ENCODE measurements around the gene ZNF385D.

The ZNF385D gene

DNA sequence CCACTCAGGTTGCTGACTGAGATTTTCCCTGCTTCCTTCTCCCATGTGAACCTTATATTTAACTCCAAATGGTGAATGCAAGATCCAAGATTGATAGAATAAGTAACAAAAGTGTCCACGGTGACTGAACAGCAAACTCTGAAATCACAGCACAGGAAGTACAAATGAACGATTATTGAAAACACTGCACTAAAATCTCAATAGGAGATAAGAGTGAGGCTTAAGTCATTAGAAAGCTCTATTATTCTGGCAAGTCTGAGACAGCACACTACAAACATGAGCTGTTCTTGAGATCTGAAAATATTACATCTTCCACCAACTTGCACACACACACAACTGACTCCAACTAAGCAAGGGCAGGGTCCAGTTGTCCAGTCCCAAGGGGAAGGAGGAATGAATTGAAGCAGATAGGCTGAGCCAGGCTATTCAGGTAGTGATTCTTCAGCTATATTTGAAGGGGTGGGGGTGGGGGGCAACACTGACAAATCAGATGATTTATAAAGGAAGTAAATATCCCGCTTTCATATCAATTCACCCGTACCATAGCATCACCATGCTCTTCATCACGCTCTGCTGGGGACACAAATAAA is 2.9 kb downstream of the ZNF385D start:
- DNase-seq = no peak

DNA sequence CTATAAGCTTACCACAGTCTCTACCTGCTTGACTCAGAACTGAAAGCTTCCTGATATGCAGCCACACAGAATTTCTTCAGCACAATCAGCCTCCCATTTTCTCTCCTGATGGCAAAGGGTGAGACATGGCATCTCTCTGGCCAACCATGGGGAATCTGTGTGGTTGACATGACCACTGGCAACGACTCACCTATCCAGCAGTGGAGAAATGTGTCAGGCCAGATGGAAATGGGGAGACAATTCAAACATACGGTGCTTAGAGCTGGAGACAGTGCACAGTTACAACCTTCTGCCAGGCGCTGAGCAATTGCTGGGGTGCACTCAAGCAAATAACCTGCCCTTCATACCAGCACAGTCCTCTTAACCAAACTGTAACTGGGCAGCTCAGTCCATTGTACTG is 3.6 kb downstream of the ZNF385D start:
- no peak for DNase-seq

DNA sequence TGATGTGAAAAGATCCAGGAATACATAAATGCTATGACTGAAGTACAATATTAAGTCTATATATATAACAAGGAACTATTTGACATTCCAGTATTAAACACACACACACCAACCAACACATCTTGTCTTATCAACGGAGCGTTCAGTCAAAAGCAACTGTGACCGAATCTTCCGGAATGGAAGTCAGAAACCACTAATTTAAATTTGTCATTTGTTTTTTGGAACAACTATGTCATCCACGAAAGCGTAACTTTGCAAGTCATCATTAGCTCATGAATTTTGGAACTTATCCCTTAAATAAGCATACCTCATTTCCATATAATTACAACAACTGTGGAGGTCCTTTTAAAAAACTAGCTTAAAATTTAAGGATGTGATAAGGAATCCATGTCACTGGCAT is 5.0 kb downstream of the ZNF385D start:
- no peak for DNase-seq

DNA sequence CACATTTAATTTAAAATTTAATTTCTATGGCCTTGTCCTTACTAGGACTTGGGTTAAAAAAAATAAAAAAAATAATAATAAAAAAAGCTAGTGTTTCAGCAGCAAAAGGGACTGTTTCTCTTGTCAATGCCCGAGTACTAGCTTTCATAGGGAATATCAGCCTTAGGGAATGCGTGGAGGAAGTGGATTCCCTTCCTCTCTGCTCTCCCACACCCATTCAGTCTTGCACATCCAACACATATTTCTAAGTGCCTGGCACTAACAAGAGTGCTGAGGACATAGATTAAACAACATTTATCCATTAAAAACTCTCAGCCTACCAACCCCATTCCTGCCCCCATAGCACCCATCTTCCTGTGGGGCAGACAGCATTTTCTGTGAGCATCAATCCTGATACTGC is 6.2 kb downstream of the ZNF385D start:
- no peak for DNase-seq

DNA sequence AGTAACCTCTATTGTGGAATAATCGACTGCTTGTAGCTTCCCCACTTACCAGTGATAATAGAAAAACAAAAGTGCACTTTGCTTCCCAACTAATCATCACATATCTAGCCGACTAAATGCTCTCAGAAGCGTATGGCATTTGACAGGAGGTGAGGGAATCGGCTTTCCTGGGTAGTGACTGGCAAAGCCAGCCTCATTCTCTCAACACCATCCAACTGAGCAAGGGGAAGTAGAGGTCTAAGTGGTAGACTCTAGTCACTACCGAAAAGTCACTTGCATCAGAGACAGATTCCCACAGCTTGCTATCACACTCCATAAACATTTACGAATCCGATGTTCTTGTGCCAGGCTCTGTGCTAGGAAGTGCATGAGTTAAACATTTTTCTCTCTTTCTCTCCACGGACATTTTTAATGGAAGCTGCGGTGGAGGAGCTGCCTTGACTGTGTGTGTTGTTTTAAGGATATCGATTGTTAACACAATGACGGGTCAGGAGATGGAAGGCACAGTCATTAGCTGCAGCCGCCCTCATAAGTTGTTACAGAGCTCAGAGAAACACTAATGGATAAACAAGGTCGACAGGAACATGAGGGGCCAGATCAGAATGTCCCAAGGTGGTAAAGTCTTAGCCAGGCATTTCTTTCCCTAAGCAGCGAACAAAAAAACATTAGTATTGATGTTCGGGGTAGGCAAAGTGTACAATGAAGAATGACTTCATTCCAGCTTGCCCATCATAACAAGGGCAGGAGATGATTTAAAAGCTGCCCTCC is 11.9 kb downstream of the ZNF385D start:
- DNase-seq = no peak

DNA sequence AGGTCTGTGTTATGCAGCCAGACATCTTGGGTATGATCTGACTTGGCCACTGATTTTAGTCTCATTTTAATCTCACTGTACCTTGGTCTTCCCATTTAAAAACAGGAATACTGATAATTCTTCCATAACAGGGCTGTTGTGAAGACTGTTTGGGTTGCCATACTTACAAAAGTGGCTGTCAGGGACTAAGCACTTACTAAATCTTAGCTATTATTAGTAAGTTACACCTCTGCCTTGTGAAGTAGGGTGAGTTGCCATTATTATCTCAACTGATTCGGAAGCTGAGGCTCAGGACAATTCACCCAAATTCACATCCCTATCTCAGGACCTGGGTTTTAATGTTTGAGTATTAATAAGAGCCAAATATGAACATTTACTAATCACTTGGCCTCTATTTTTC is 12.7 kb downstream of the ZNF385D start:
- no peak for DNase-seq

DNA sequence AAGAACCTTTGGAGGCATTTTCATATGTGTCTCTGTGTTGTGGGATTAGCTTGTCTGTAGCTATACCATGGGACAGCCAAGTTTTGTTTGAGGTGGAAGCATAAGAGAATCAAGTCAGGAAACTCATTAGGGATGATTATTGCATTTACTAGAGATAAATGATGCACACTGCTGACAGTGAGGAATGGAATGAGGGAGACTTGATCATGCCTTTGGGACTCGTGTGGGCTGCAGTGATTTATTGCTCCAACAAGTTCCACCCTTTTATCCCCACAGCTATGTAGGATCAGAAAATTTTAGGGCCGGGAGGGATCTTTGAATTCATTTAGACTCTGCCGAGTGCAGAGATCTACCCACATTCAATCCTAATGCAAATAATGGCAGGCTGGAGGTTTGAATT is 16.3 kb downstream of the ZNF385D start:
- DNase-seq = peak; percentile 83

DNA sequence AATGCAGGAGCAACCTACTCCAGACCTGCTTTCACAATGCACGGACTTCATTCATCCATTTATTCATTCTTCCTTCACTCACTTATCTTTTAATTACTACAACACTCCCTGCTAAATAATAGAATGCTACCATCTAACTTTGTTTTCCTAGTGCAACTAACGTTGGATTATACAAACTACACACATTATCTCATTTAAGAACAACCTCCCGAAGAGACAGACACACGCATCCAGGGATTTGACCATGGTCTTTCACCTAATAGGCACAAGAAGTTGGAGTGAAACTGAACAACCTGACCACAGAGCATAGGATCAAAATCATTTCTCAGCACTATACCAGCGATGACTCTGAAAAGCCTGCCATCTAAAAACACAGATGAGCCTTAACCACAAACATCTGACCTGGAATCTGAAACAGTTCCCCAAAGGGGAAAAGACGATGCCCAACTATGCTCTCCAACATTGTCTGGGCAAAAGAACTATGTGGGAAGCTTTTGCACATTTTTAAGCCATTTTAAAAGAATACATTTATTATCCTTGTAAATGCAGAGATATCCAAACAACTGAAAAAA is 21.0 kb downstream of the ZNF385D start:
- DNase-seq = peak; percentile 91

DNA sequence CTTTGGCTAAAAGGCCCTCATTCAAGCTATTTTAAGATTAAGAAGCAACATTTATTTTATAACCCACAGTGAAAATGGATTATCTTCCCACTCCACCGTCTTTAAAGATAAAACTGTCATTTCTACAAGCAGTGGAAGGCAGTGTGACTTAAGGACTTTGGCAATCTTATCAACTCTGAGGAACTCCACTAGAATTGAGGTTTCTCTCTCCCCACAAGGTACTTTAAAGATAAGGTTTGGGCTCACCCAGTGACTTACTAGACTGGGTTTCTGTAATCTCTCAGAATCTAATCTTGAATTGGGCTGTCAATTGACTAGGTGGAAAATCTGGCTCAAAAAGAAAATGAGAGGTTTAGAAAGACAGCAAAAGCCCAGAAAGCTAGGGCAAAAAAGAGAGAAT is 21.7 kb downstream of the ZNF385D start:
- DNase-seq = no peak

DNA sequence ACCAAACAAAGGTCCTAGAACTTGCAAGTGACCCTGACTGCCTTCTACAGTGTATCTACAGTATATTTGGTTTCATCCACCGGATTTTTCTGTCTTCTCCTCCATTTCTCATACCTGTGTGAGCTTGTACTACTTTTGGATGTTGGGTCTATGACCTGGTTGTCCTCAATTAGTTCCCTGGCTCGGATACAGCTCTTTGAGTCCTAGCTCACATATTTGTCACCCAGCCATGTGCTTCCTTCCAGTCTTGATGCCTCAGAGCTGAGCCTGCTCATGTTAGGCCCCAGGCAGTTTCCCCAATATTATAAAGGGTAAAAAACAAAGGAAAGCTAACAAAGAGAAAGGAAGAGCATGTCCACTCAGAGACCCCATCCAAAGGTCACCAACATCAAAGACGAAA is 28.2 kb downstream of the ZNF385D start:
- DNase-seq = no peak

DNA sequence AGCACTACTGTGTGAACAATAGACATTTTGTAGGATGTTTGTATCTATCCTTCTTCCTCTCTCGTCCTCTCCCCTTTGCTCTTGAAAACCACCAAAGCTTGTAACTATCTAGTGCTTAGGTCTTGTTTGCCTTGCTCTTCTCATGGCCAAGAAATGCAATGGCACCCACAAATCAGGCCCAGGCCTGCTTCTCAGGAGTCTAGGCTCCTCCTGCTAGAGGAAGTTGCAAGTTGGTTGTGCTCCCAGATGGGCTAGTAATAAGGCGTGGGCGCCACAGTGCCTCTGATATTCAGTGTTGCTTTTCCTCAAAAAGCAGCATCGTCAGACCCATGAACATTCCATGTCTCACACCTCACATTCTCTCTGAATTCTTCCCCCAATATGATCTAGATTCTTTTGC is 28.7 kb downstream of the ZNF385D start:
- no peak for DNase-seq

DNA sequence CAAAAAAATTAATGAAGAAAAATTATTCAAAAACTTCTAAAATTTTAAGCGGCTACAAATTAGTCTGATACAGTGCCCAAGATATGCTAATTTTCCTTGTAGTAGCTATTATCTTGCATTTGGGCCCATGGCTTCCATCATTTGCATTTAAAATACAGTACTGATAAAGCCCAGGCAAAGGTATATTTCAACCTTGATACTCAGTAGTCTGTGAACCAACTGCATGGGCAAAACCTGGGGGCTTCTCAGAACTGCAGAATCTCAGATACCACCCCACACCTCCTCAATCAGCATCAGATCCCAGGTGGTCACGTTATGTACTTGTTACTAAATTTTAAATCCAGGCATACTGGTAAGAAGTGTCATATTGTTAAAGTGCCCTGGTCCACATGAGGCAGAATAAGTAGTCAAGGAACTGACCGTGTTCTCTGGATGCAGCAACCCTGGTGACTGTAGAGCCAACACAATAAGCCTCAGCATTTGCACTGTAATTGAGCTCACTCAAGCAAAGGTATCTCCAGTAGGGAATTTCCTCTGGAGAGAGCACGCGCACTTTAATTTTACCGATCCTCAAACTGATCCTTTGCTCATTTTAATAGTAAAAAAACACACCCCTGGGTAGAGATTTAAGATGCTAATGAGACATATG is 31.9 kb downstream of the ZNF385D start:
- no peak for DNase-seq

DNA sequence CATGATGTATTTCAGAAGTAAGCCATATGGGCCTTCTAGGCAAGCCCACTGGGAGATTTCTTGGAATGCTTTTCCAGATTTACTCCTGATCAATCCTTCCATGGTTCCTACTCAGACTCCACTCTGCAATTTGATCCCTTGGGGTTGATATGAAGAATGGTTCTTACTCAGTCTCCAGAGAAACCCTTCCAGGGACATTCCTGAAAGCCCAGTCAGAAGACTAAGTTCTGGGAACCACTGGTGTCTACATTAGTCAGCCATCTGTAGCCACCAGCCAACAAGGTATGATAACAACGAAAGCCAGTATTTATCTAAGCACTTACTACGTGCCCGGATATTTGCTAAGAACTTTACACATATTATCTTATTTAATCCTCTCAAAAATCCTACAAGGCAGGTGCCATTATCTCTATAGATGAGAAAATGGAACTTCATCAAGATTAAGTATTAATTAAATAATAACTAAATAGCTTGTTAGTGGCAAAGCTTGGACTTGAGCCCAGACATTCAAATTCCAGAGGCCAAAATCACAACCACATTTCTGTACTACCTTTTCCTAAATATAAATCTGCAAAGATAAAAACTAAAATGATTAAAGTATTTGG is 32.7 kb downstream of the ZNF385D start:
- DNase-seq = peak; percentile 98

DNA sequence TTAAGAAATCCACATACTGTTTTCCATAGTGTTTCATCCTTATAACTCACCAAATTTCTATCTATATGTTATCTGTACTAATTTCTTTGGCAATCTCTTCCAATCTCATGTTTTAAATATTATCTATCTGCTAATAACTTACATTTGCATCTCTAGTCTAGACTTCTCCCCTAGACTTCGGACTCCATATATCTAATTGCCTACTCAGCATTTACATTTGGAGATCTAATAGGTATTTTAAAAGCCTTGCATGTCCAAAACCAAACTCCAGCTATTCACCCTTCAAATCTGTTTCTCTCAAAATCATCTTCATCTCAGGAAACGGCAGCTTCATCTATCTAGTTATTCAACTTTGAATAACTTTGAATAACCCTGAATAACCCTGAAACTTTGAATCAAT is 35.3 kb downstream of the ZNF385D start:
- DNase-seq = no peak

DNA sequence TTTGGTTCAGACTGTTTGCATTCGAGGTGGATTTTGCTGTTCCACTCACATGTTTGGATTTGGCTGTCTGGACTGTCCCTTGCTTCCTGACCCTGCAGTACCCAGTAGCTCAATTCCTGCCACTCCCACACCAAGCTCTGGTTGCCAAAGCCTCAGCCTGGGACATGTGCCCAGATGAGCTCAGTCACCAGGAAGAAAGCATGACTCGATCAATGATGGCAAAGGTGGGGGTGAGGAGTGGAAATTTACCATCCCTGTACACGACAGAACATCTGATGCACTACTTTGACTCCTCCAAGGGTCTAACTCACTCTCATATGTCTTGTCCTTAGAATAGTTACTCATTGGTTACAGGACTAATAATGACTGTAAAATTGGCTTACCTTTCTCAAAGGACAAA is 45.2 kb downstream of the ZNF385D start:
- DNase-seq = peak; percentile 65

DNA sequence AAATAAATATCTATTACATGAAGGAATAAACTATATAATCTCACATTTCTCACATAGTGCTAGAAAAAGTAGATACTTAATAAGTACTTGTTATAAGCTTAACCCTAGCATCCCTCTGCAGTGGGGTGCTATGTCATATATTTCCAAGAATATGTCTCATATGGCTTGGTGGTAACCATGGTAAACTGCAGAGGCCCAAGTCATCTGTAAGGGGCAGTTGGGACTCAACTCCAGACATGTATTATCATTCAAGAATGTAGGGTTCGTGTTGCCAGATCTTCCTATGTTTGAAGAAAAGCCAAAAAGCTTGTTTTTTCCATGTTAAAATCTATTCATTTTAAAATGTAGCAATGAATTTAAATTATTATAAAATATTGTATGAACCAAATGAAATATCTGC is 46.2 kb downstream of the ZNF385D start:
- DNase-seq = peak; percentile 41

DNA sequence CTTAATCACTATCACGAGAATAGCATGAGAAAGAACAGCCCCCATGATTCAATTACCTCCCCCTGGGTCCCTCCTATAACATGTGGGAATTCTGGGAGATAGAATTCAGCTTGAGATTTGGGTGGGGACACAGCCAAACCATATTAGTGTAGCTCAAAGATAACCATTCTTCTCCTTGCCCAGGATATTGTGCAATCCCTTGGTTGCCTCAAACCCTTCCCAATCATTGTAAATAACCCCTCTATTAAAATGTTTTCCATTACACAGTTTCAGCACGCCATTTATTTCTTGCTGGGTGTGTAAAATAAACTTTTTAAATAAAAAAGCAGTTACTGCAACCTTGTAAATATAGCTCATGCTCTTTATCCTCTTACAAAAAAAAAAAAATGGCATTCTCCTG is 47.7 kb downstream of the ZNF385D start:
- no peak for DNase-seq

DNA sequence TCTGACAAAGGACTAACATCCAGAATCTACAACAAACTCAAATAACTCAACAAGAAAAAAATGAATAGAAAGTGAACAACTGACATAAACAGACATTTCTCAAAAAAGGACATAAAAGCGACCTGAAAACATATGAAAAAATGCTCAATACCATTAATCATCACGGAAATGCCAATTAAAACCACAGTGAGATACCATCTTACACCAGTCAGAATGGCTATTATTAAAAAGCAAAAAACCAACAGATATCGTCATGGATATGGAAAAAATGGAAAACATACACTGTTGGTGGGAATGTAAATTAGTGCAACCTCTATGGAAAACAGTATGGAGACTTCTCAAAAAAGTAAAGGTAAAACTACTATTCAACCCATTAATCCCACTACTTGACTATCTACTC is 53.3 kb downstream of the ZNF385D start:
- no peak for DNase-seq

DNA sequence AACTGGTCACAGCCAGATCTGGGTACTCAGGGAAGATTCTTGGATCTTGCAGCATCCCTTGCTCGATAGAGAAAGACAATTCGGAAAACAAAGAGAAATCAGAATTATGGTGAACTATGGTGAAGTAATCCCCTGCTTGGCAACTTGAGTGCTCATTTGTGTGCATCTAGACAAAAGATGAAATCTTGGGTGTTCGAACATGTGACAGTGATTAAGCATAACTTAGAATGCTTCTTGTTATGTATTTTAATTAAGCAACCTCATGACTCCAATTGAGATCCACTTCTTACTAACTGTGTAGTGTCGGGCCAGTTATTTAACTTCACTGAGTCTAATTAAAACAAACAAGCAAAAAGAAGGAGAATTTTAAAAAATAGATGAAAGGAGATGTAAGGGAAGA is 56.5 kb downstream of the ZNF385D start:
- DNase-seq = no peak

DNA sequence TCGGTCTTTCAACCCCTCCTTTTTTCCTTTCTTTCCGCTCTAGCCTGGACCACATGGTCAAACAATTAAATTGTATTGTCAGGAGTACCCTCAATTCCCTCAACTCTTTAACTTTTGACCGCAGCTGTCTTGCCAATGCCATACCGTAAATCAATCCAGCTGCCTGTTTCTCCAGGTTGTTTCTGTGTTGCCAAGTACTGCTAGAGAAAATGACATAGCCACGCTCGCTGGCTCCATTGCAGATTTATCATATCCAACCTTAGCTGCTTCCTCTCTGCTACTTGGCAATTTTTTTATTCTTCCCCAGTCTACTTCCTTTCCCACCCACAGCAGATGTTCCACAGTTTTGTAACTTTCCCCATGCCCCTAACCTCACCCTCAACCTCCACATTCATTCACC is 60.0 kb downstream of the ZNF385D start:
- no peak for DNase-seq

DNA sequence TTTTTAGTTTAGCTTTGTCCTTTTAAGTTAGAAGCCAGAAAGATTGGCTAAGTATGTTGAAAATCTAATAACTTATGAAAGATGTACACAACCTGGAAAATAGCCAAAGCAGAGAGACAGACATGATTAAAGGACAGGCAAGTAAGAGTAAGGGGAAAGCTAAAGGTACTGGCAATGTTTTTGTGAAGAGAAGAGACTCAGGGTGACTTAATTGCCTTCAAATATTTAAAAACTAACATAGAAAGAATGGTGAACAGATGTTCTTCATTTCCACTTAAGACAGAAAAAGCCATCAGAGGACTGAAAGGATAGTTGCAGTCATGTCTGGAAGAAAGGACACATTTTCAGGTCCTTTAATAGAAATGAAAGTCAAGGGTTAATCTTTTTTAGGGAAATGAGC is 68.8 kb downstream of the ZNF385D start:
- DNase-seq = peak; percentile 21

DNA sequence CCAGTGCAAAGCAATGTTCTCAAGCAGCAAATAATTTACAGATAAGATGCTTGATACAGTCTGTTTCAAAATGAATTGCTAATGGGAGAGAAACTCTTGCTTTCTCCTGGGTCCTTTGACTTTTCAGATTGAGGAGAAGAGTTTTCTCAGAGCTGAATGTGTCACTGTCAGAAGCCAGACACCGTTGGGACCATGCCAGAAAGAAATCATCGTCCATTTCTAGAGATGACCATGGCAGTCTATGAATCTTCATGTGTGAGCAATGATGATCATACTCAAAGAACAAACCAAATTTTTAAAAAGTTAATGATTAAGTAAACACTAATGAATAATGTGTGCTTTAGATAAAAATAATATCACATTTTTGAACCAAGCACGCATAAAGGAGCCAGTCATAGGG is 77.6 kb downstream of the ZNF385D start:
- DNase-seq = no peak

DNA sequence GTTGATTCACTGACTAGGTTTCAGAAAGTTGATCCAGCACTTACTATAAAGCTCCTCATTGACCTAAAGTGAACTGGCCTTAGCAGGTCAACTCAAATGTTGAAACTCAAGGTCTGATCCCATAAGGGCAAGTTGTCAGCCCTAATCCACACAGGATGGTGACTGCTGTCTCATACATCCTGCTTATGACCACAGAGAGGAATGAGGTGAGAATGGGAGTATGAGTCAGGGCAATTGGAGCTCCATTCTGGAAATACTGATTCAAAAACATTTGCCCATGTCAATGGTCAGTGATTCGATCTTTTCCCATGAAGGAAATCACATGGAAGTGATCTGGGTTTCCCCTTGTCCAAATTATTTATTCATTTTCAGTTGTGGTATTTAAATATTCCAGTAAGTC is 78.7 kb downstream of the ZNF385D start:
- peak; percentile 77 for DNase-seq
